SJCRH30 (cell line): ENCODE measurements around the gene RAB11FIP2. TPM values are rescaled to one million over a fixed set of nuclear protein-coding genes. Genes with fewer than 3 reads are reported as not detected.
A peak's percentile ranks its signal among the peaks of the same experiment; 100 is the strongest.

ENCODE experiments used
- DNase-seq, 2 experiments: peaks; one replicate each; pipeline ENCODE4 v3.0.0-alpha.2; 2015 to 2020
- H3K27ac ChIP-seq: fragments of 250-450 bp; sonication (Bioruptor Pico); 2 replicates; pipeline ENCODE4 v1.5.1; 2020; ENCODE audit warnings: mild to moderate bottlenecking, moderate library complexity
- H3K27me3 ChIP-seq: fragments of 250-450 bp; sonication (Bioruptor Pico); 2 replicates; pipeline ENCODE4 v1.5.1; 2020; ENCODE audit warnings: mild to moderate bottlenecking, moderate library complexity
- H3K36me3 ChIP-seq: fragments of 250-450 bp; sonication (Bioruptor Pico); 2 replicates; pipeline ENCODE4 v1.5.1; 2020; ENCODE audit warnings: mild to moderate bottlenecking, moderate library complexity
- H3K4me1 ChIP-seq: fragments of 250-450 bp; sonication (Bioruptor Pico); 2 replicates; pipeline ENCODE4 v1.5.1; 2020; ENCODE audit warnings: mild to moderate bottlenecking, moderate library complexity
- H3K4me3 ChIP-seq: fragments of 250-450 bp; sonication (Bioruptor Pico); 2 replicates; pipeline ENCODE4 v1.5.1; 2020; ENCODE audit warnings: mild to moderate bottlenecking, moderate library complexity
- H3K9me3 ChIP-seq: fragments of 250-450 bp; sonication (Bioruptor Pico); replicated peaks from 2 replicates; pipeline ENCODE4 v1.5.1; 2020; ENCODE audit warnings: mild to moderate bottlenecking, moderate library complexity
- total RNA-seq: library from RNA; depleted of rRNA; stranded (reverse); fragments of >200 nt; shearing (Covaris generic); gene quantifications from 2 replicates; pipeline ENCODE4 v1.2.3, GENCODE V29; 2014

Gene RAB11FIP2
- total RNA-seq, 1 experiment from 2014 or later: 26.6 TPM

- Histone ChIP-seq H3K4me3 (peak overlapping the region; percentile 91), H3K27me3 (no peaks in the 10 kb centered on the region), H3K9me3 (no peaks in the 10 kb centered on the region), H3K27ac (no peak overlapping the region; the same call in 1 of the 2 replicates), H3K4me1 (peaks cover 18% of the 10 kb centered on the region), H3K36me3 (no peaks in the 10 kb centered on the region)
- DNase-seq: no peak
These were observed 1.4 kb downstream of the RAB11FIP2 start for GRCh38 chr10:118045158-118045836.

- no peaks in the 10 kb centered on the region for H3K27me3 ChIP-seq
- no peaks in the 10 kb centered on the region for H3K9me3 ChIP-seq
- no peak overlapping the region for H3K4me3 ChIP-seq
- peaks cover 3% of the 10 kb centered on the region for H3K36me3 ChIP-seq
- DNase-seq: no peak
- H3K4me1 ChIP-seq: peaks cover 18% of the 10 kb centered on the region
- no peak overlapping the region for H3K27ac ChIP-seq
These were observed 3.9 kb downstream of the RAB11FIP2 start for GRCh38 chr10:118042827-118043242.

GRCh38 chr10:118042336-118042735 lies 4.4 kb downstream of the RAB11FIP2 start:
- no peaks in the 10 kb centered on the region for H3K9me3 ChIP-seq
- H3K27me3 ChIP-seq: no peaks in the 10 kb centered on the region
- H3K4me3 ChIP-seq: no peak overlapping the region
- no peak overlapping the region for H3K27ac ChIP-seq
- H3K4me1 ChIP-seq: peaks cover 18% of the 10 kb centered on the region
- DNase-seq: no peak
- peaks cover 3% of the 10 kb centered on the region for H3K36me3 ChIP-seq

- no peak for DNase-seq
- Histone ChIP-seq H3K4me3 (no peak overlapping the region), H3K27ac (peak overlapping the region; percentile 14; the same call in 1 of the 2 replicates)
These were observed 5.4 kb downstream of the RAB11FIP2 start for GRCh38 chr10:118041316-118041715.

GRCh38 chr10:118036281-118036875 lies 10.4 kb downstream of the RAB11FIP2 start:
- Histone ChIP-seq H3K4me1 (peaks cover 15% of the 10 kb centered on the region), H3K36me3 (peaks cover 3% of the 10 kb centered on the region), H3K27me3 (no peaks in the 10 kb centered on the region), H3K4me3 (no peak overlapping the region), H3K27ac (no peak overlapping the region), H3K9me3 (no peaks in the 10 kb centered on the region)
- DNase-seq: no peak

More at GRCh38 chr10:118041316-118041715, 5.4 kb downstream of the RAB11FIP2 start:
- H3K27me3 ChIP-seq: no peaks in the 10 kb centered on the region
- no peaks in the 10 kb centered on the region for H3K9me3 ChIP-seq
- H3K4me1 ChIP-seq: peaks cover 18% of the 10 kb centered on the region
- peaks cover 3% of the 10 kb centered on the region for H3K36me3 ChIP-seq

- no peak overlapping the region for H3K27ac ChIP-seq
- H3K4me1 ChIP-seq: peaks cover 6% of the 10 kb centered on the region
- no peak for DNase-seq
- H3K9me3 ChIP-seq: no peaks in the 10 kb centered on the region
- H3K4me3 ChIP-seq: no peak overlapping the region
- no peaks in the 10 kb centered on the region for H3K27me3 ChIP-seq
- peaks cover 3% of the 10 kb centered on the region for H3K36me3 ChIP-seq
These were observed 11.3 kb downstream of the RAB11FIP2 start for GRCh38 chr10:118035354-118036005.

GRCh38 chr10:118034791-118035261 lies 11.9 kb downstream of the RAB11FIP2 start:
- H3K4me3 ChIP-seq: no peak overlapping the region
- peaks cover 5% of the 10 kb centered on the region; the same call in 1 of the 2 replicates for H3K4me1 ChIP-seq
- H3K36me3 ChIP-seq: peaks cover 3% of the 10 kb centered on the region
- H3K27me3 ChIP-seq: no peaks in the 10 kb centered on the region
- H3K27ac ChIP-seq: no peak overlapping the region
- H3K9me3 ChIP-seq: no peaks in the 10 kb centered on the region
- no peak for DNase-seq

GRCh38 chr10:118033905-118034304 lies 12.8 kb downstream of the RAB11FIP2 start:
- H3K27me3 ChIP-seq: no peaks in the 10 kb centered on the region
- no peaks in the 10 kb centered on the region for H3K9me3 ChIP-seq
- peaks cover 2% of the 10 kb centered on the region for H3K36me3 ChIP-seq
- no peak overlapping the region for H3K27ac ChIP-seq
- no peak overlapping the region for H3K4me3 ChIP-seq
- H3K4me1 ChIP-seq: peaks cover 5% of the 10 kb centered on the region; the same call in 1 of the 2 replicates
- peak in 1 of 2 experiments; percentile 9 for DNase-seq

GRCh38 chr10:118032564-118032963 lies 14.2 kb downstream of the RAB11FIP2 start:
- no peak overlapping the region for H3K27ac ChIP-seq
- H3K36me3 ChIP-seq: no peaks in the 10 kb centered on the region; the same call in 1 of the 2 replicates
- no peak for DNase-seq
- no peaks in the 10 kb centered on the region for H3K27me3 ChIP-seq
- no peak overlapping the region for H3K4me3 ChIP-seq
- H3K9me3 ChIP-seq: no peaks in the 10 kb centered on the region
- peaks cover 5% of the 10 kb centered on the region; the same call in 1 of the 2 replicates for H3K4me1 ChIP-seq

GRCh38 chr10:118031351-118032075 lies 15.2 kb downstream of the RAB11FIP2 start:
- H3K27ac ChIP-seq: no peak overlapping the region
- DNase-seq: no peak

GRCh38 chr10:118028619-118029018 lies 18.1 kb downstream of the RAB11FIP2 start:
- Histone ChIP-seq H3K4me3 (no peak overlapping the region), H3K9me3 (no peaks in the 10 kb centered on the region), H3K36me3 (no peaks in the 10 kb centered on the region; the same call in 1 of the 2 replicates), H3K27me3 (no peaks in the 10 kb centered on the region), H3K4me1 (peaks cover 5% of the 10 kb centered on the region; the same call in 1 of the 2 replicates), H3K27ac (no peak overlapping the region)
- no peak for DNase-seq

More at GRCh38 chr10:118031351-118032075, 15.2 kb downstream of the RAB11FIP2 start:
- H3K9me3 ChIP-seq: no peaks in the 10 kb centered on the region
- H3K36me3 ChIP-seq: no peaks in the 10 kb centered on the region; the same call in 1 of the 2 replicates
- H3K4me1 ChIP-seq: peaks cover 5% of the 10 kb centered on the region; the same call in 1 of the 2 replicates
- H3K4me3 ChIP-seq: no peak overlapping the region
- H3K27me3 ChIP-seq: no peaks in the 10 kb centered on the region

- Histone ChIP-seq H3K27ac (no peak overlapping the region), H3K9me3 (no peaks in the 10 kb centered on the region), H3K4me1 (peaks cover 5% of the 10 kb centered on the region; the same call in 1 of the 2 replicates), H3K4me3 (no peak overlapping the region), H3K27me3 (no peaks in the 10 kb centered on the region), H3K36me3 (no peaks in the 10 kb centered on the region; the same call in 1 of the 2 replicates)
- DNase-seq: peak in 1 of 2 experiments; percentile 17
These were observed 19.3 kb downstream of the RAB11FIP2 start for GRCh38 chr10:118027397-118027796.

GRCh38 chr10:118026936-118027335 lies 19.8 kb downstream of the RAB11FIP2 start:
- peaks cover under 1% of the 10 kb centered on the region; the same call in 1 of the 2 replicates for H3K4me1 ChIP-seq
- DNase-seq: no peak
- H3K36me3 ChIP-seq: no peaks in the 10 kb centered on the region; the same call in 1 of the 2 replicates
- no peak overlapping the region for H3K4me3 ChIP-seq
- H3K27me3 ChIP-seq: no peaks in the 10 kb centered on the region
- no peak overlapping the region for H3K27ac ChIP-seq
- no peaks in the 10 kb centered on the region for H3K9me3 ChIP-seq

GRCh38 chr10:118020365-118020764 lies 26.4 kb downstream of the RAB11FIP2 start:
- H3K27me3 ChIP-seq: no peaks in the 10 kb centered on the region
- H3K9me3 ChIP-seq: no peaks in the 10 kb centered on the region
- no peaks in the 10 kb centered on the region for H3K36me3 ChIP-seq
- H3K4me3 ChIP-seq: no peak overlapping the region
- no peak overlapping the region for H3K27ac ChIP-seq
- no peaks in the 10 kb centered on the region for H3K4me1 ChIP-seq
- no peak for DNase-seq
